Psoas muscle (tissue), 8 donors: ENCODE results near the gene SCAMP4. TPM values are rescaled to one million over a fixed set of nuclear protein-coding genes. Genes with fewer than 3 reads are reported as not detected.
A peak's percentile ranks its signal among the peaks of the same experiment; 100 is the strongest.

Source experiments
- ATAC-seq, 4 donors: fragments of 200-7000 bp; cut with Tn5 transposase; one replicate each; pipeline ENCODE4 v1.9.1; 2020; ENCODE audit warnings: moderate library complexity in 3 of 4, mild to moderate bottlenecking in 2 of 4
- DNase-seq, 2 donors: peaks; one replicate each; pipeline ENCODE4 v3.0.0-alpha.2; 2020
- H3K27ac ChIP-seq: fragments of 200-600 bp; one replicate; pipeline ENCODE4 v1.8.0; 2022
- H3K27me3 ChIP-seq, 3 donors: fragments of 200-600 bp in 1 of 3; one replicate each; pipeline versions ENCODE4 v1.6.1 to v1.8.0; 2013 to 2022; ENCODE audit warnings: low read length in 2 of 3, mild to moderate bottlenecking in 2 of 3, moderate library complexity in 1 of 3; ENCODE audit not compliant: insufficient read depth in 3 of 3
- H3K36me3 ChIP-seq, 2 donors: fragments of 200-600 bp in 1 of 2; one replicate each; pipeline versions ENCODE4 v1.6.1 to v1.8.0; 2013 to 2022; ENCODE audit warnings: low read depth in 1 of 2, mild to moderate bottlenecking in 1 of 2, moderate library complexity in 1 of 2; ENCODE audit not compliant: insufficient read depth in 1 of 2
- H3K4me1 ChIP-seq: fragments of 200-600 bp; one replicate; pipeline ENCODE4 v1.8.0; 2022
- H3K4me3 ChIP-seq: fragments of 200-600 bp; one replicate; pipeline ENCODE4 v1.8.0; 2022; ENCODE audit warnings: mild to moderate bottlenecking
- H3K9me3 ChIP-seq: fragments of 200-600 bp; one replicate; pipeline ENCODE4 v1.8.0; 2022
- WGBS, 3 donors: extraction: QIAGEN DNeasy Blood & Tissue Kit; methylation state at CpG; one replicate each; pipeline versions ENCODE4 v1.1.6 to v1.1.7; 2013; 5-methylcytosine and 5-hydroxymethylcytosine counted together
- intact Hi-C, 2 donors: fragments of 100-400 bp; cut with DNase I; formaldehyde crosslinking; loops; one replicate each; pipeline versions ENCODE4 v1.11.0 to v1.14.2; 2022
- polyA plus RNA-seq, 3 donors: library from polyadenylated mRNA; stranded (reverse); fragments of 200-250 nt; gene quantifications; one replicate each; pipeline ENCODE4 v1.2.3, GENCODE V29; 2013
- total RNA-seq, 4 donors: library from RNA; stranded (reverse); fragmentation: NEBNext Ultra II Directional in 2 of 4; extraction: Animal tissue kit (Norgen Biotek cat#: 25700) in 2 of 4; gene quantifications; one replicate each; pipeline versions ENCODE4 v1.2.1 to v1.2.4, GENCODE V29; 2021 to 2023
- TF ChIP-seq, protein P1 (sequence below): fragments of 200-600 bp; IDR thresholded peaks from one replicate; pipeline ENCODE4 v1.8.0; 2022; ENCODE audit warnings: antibody characterized with exemption
- donor health status: healthy with polysubstance abuse.
- donor health status: DM: no; HTN: no; CAD: no; lungs with moderate emphysema.
- donor health status: Bipolar disorder and iron deficiency.
- donor health status: healthy.
- donor health status: DM: yes; HTN: yes; CAD: no.
- donor health status: DM: no; HTN: no; CAD: no.
- donor health status: DM: no; HTN: no; CAD: no.
- donor health status: DM: yes; HTN: yes; CAD: no.

The SCAMP4 gene
- total and polyA plus RNA-seq, 7 donors = 9.5 to 17.5 (median 15.5) TPM

DNA sequence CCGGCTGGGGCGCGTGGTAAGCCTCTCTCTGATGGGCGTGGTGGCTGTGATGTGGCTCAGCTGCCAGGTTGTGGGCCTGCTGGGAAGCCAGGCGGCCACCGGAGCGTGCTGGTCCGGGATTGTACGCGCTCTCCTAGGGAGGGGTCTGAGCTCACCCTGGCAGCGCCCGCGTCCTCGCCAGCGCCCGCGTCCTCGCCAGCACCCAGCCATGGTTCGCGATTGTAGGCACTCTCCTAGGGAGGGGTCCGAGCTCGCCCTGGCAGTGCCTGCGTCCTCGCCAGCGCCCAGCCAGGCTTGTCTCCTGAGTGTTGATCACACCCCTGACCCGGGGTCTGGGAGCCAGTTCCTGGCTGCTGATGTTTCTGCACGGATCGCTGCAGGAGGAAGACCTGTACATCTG lies 13.8 kb downstream of the SCAMP4 start:
- WGBS, 3 donors = 89 to 97% (median 94%) methylated on average over 28 of the region's 28 CpGs
- no peak overlapping the region for H3K4me3 ChIP-seq
- no peak for DNase-seq
- intact Hi-C loops = no loop called here
- TF ChIP-seq, protein P1, sequence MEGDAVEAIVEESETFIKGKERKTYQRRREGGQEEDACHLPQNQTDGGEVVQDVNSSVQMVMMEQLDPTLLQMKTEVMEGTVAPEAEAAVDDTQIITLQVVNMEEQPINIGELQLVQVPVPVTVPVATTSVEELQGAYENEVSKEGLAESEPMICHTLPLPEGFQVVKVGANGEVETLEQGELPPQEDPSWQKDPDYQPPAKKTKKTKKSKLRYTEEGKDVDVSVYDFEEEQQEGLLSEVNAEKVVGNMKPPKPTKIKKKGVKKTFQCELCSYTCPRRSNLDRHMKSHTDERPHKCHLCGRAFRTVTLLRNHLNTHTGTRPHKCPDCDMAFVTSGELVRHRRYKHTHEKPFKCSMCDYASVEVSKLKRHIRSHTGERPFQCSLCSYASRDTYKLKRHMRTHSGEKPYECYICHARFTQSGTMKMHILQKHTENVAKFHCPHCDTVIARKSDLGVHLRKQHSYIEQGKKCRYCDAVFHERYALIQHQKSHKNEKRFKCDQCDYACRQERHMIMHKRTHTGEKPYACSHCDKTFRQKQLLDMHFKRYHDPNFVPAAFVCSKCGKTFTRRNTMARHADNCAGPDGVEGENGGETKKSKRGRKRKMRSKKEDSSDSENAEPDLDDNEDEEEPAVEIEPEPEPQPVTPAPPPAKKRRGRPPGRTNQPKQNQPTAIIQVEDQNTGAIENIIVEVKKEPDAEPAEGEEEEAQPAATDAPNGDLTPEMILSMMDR = no peak
- no peaks in the 10 kb centered on the region for H3K4me1 ChIP-seq
- H3K36me3 ChIP-seq = peaks cover 0 to 56% of the 10 kb centered on the region in 2 donors
- H3K9me3 ChIP-seq = no peaks in the 10 kb centered on the region
- no peak overlapping the region for H3K27ac ChIP-seq
- ATAC-seq = peak in 2 of 4 donors; percentile 5 to 9
- H3K27me3 ChIP-seq = no peaks in the 10 kb centered on the region

DNA sequence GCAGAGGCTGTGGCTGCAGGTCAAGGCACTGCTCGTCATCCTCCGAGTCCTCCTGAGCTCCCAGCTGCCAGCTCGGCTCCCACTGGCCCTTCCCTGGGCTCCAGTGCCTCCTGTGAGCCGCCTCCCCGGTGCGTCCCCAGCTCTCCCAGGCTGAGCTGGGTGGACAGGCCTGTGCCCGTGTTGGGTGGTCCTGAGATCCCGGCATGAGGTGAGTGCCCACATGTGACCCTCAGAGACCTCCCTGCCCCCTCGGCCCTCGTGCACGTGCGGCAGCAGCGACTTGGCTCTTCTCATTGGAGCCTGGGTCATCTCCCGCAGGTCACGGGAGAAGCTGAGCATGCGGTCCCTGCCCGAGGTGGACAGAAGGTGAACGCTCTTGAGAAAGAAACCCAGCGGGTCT lies 15.4 kb downstream of the SCAMP4 start:
- Histone ChIP-seq H3K27me3 (no peaks in the 10 kb centered on the region), H3K27ac (no peak overlapping the region), H3K4me3 (no peak overlapping the region), H3K9me3 (no peaks in the 10 kb centered on the region), H3K36me3 (peaks cover 0 to 66% of the 10 kb centered on the region in 2 donors), H3K4me1 (no peaks in the 10 kb centered on the region)
- WGBS, 3 donors = 91 to 92% (median 91%) methylated on average over 18 to 19 of the region's 19 CpGs
- ATAC-seq (no peak), DNase-seq (no peak)
- intact Hi-C loops = no loop called here
- TF ChIP-seq, protein P1 = no peak

DNA sequence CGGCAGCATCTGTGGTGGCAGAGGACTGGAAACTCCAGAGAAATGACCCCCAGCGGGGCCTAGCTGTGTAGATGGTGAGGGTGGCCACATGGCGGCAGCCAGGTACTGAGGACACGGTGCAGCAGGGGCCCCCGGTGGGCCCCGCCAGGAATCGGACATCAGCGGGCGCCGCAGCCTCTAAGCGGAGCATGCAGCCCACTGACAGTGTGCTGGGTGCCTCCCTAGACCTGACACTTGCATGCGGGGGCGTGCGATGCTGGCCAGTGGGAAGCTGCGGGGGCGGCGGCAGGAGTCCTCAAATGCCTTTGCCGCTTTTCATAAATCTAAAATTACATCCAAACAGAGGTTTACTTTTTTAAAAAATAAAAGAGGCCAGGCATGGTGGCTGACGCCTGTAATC lies 16.1 kb downstream of the SCAMP4 start:
- no peaks in the 10 kb centered on the region for H3K4me1 ChIP-seq
- no peaks in the 10 kb centered on the region for H3K27me3 ChIP-seq
- no peak overlapping the region for H3K4me3 ChIP-seq
- intact Hi-C loops = no loop called here
- TF ChIP-seq, protein P1 = no peak
- DNase-seq (no peak), ATAC-seq (no peak)
- no peak overlapping the region for H3K27ac ChIP-seq
- peaks cover 0 to 66% of the 10 kb centered on the region in 2 donors for H3K36me3 ChIP-seq
- 91 to 100% (median 94%) methylated on average over 13 to 19 of the region's 19 CpGs for WGBS, 3 donors
- H3K9me3 ChIP-seq = no peaks in the 10 kb centered on the region

DNA sequence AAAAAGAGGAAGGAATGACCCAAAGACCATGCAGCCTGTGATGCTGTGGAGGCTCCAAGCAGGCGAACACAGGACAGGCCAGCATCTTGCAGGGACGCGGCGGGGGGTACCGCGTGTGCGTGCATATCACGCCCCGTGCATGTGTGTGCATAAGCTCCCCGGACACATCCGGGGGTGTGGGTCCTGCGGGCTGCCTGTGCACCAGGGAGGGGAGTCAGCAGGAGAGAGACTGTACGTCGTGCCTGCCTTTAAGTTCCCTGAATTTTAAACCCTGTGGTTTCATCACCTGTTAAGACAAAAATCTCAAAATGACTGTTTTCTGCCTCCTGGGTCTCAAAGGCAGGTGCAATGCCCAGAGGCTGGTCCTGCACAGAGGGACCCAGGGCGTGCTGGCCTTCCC lies 16.6 kb downstream of the SCAMP4 start:
- intact Hi-C loops = no loop called here
- H3K4me1 ChIP-seq = no peaks in the 10 kb centered on the region
- H3K36me3 ChIP-seq = peaks cover 0 to 66% of the 10 kb centered on the region in 2 donors
- no peak for DNase-seq
- H3K27me3 ChIP-seq = no peaks in the 10 kb centered on the region
- H3K27ac ChIP-seq = no peak overlapping the region
- no peaks in the 10 kb centered on the region for H3K9me3 ChIP-seq
- peak in 1 of 4 donors; percentile 16 for ATAC-seq
- TF ChIP-seq, protein P1 = no peak
- WGBS, 3 donors = 94 to 98% (median 96%) methylated on average over 15 of the region's 15 CpGs
- H3K4me3 ChIP-seq = no peak overlapping the region

DNA sequence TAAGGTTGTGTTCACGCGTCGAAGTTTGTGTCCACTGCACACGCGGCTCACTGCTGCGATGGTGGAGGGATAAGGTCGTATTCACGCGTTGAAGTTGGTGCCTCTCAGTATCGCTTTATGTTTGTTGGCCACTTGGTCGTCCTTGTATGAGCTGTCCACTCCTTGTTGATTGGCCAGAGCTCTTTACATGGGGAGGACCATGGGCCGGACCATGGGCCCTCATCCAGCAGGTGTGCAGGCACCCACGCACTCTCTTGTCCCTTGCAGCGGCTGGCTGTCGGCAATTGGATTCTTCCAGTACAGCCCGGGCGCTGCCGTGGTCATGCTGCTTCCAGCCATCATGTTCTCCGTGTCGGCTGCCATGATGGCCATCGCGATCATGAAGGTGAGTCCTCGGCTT lies 17.6 kb downstream of the SCAMP4 start:
- ATAC-seq = no peak
- 93 to 97% (median 95%) methylated on average over 23 of the region's 23 CpGs for WGBS, 3 donors
- TF ChIP-seq, protein P1 = no peak
- intact Hi-C loops = no loop called here
- H3K4me1 ChIP-seq = no peaks in the 10 kb centered on the region
- no peaks in the 10 kb centered on the region for H3K27me3 ChIP-seq
- no peaks in the 10 kb centered on the region for H3K9me3 ChIP-seq
- H3K36me3 ChIP-seq = peaks cover 0 to 64% of the 10 kb centered on the region in 2 donors
- no peak overlapping the region for H3K27ac ChIP-seq
- H3K4me3 ChIP-seq = no peak overlapping the region
- no peak for DNase-seq
